ENCODE results near the gene FLT3.

Gene FLT3

DNA sequence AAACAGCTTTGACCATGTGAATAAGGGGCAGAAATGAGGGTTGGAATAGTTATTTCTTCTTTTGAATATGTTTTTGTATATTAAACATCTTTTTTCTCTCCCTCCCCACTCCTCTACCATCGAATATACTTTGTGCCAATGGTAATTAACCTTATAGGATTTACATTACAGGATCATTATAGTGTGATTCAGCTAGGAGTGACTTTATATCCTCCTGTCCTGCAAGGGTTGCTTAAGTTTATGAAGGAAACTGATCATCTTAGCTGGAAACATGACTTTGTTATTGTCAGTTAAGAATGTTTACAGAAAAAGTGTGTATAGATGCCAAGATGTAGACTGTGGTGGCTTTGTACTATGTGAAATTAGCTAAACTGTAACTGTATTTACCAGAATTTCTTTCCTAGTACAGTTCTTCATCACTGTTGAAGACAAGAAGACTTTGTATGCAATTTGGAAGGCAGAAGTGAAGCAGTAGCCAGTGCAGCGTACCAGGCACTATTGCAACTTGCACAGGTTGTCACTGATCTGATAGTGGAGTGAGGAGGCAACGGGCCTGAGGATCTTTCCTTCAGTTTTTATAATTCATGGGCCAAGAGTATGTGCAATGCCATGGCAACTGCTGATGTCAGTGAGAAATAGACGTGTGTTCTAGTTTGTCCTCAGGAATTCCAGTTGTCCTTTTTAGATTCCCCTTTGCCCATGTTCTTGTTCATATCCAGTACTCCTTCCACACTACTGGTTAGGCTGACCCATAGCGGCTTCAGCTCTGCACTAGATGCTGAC, 29.7 kb upstream of the FLT3 start:
- no peak overlapping the region for H2AFZ ChIP-seq (ENCODE audit: low read length)
- TF ChIP-seq, protein P1, sequence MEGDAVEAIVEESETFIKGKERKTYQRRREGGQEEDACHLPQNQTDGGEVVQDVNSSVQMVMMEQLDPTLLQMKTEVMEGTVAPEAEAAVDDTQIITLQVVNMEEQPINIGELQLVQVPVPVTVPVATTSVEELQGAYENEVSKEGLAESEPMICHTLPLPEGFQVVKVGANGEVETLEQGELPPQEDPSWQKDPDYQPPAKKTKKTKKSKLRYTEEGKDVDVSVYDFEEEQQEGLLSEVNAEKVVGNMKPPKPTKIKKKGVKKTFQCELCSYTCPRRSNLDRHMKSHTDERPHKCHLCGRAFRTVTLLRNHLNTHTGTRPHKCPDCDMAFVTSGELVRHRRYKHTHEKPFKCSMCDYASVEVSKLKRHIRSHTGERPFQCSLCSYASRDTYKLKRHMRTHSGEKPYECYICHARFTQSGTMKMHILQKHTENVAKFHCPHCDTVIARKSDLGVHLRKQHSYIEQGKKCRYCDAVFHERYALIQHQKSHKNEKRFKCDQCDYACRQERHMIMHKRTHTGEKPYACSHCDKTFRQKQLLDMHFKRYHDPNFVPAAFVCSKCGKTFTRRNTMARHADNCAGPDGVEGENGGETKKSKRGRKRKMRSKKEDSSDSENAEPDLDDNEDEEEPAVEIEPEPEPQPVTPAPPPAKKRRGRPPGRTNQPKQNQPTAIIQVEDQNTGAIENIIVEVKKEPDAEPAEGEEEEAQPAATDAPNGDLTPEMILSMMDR (IDR thresholded peaks at IDR 0.05; ENCODE audit: low read length), result no peak
- TF ChIP-seq EZH2 (optimal IDR thresholded peaks at IDR 0.05; ENCODE audit: low read depth, low read length) (no peak), EZH2phosphoT487 (IDR thresholded peaks at IDR 0.05; ENCODE audit: low read length) (no peak)
- no peaks in the 10 kb centered on the region for H3K79me2 ChIP-seq (ENCODE audit: low read length)
- H3K9me3 ChIP-seq (replicated peaks; ENCODE audit: insufficient read depth, low read length), result no peaks in the 10 kb centered on the region
- no peaks in the 10 kb centered on the region for H3K27me3 ChIP-seq (replicated peaks; ENCODE audit: insufficient read depth, low read length)
- no peaks in the 10 kb centered on the region for H3F3A ChIP-seq (ENCODE audit: insufficient read depth, low read length)
- H3K4me1 ChIP-seq (ENCODE audit: low read length), result no peaks in the 10 kb centered on the region
- H3K9ac ChIP-seq (ENCODE audit: low read length), result no peak overlapping the region
- no peaks in the 10 kb centered on the region for H3K9me2 ChIP-seq (replicated peaks; ENCODE audit: insufficient read depth, low read length)
- no peaks in the 10 kb centered on the region for H4K20me1 ChIP-seq (ENCODE audit: insufficient read depth, low read length)
- H3K4me2 ChIP-seq (ENCODE audit: low read depth, low read length), result no peak overlapping the region
- no peaks in the 10 kb centered on the region for H3K36me3 ChIP-seq (replicated peaks; ENCODE audit: insufficient read depth, low read length)
- no peak overlapping the region for H3K4me3 ChIP-seq (ENCODE audit: low read length)
- DNase-seq, result no peak
- no peak overlapping the region for H3K27ac ChIP-seq (ENCODE audit: low read length)

DNA sequence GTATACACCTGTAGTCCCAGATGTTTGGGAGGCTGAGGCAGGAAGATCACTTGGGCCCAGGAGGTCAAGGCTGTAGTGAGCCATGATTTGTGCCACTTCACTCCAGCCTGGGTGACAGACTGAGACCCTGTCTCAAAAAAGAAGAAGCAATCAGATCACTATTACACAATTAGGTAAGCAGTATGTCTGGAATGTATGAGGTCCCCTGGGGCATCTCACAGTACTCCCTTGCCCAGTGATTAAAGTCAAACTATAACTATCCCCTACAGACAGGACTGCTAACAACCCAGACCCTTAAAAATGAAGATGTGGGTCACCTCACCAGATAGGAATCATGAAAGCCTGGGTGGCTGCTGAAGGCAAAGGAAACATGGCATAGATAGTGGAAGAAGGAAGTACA, 28.6 kb upstream of the FLT3 start:
- H3K9me3 ChIP-seq (replicated peaks; ENCODE audit: insufficient read depth, low read length), result no peaks in the 10 kb centered on the region
- no peaks in the 10 kb centered on the region for H3K4me1 ChIP-seq (ENCODE audit: low read length)
- no peaks in the 10 kb centered on the region for H3F3A ChIP-seq (ENCODE audit: insufficient read depth, low read length)
- TF ChIP-seq EZH2 (optimal IDR thresholded peaks at IDR 0.05; ENCODE audit: low read depth, low read length) (no peak), EZH2phosphoT487 (IDR thresholded peaks at IDR 0.05; ENCODE audit: low read length) (no peak)
- TF ChIP-seq, protein P1 (IDR thresholded peaks at IDR 0.05; ENCODE audit: low read length), result no peak
- no peaks in the 10 kb centered on the region for H4K20me1 ChIP-seq (ENCODE audit: insufficient read depth, low read length)
- no peak overlapping the region for H3K4me2 ChIP-seq (ENCODE audit: low read depth, low read length)
- DNase-seq, result no peak
- H2AFZ ChIP-seq (ENCODE audit: low read length), result no peak overlapping the region
- H3K27ac ChIP-seq (ENCODE audit: low read length), result no peak overlapping the region
- H3K36me3 ChIP-seq (replicated peaks; ENCODE audit: insufficient read depth, low read length), result no peaks in the 10 kb centered on the region
- H3K9me2 ChIP-seq (replicated peaks; ENCODE audit: insufficient read depth, low read length), result no peaks in the 10 kb centered on the region
- H3K27me3 ChIP-seq (replicated peaks; ENCODE audit: insufficient read depth, low read length), result no peaks in the 10 kb centered on the region
- no peak overlapping the region for H3K9ac ChIP-seq (ENCODE audit: low read length)
- no peaks in the 10 kb centered on the region for H3K79me2 ChIP-seq (ENCODE audit: low read length)
- no peak overlapping the region for H3K4me3 ChIP-seq (ENCODE audit: low read length)

DNA sequence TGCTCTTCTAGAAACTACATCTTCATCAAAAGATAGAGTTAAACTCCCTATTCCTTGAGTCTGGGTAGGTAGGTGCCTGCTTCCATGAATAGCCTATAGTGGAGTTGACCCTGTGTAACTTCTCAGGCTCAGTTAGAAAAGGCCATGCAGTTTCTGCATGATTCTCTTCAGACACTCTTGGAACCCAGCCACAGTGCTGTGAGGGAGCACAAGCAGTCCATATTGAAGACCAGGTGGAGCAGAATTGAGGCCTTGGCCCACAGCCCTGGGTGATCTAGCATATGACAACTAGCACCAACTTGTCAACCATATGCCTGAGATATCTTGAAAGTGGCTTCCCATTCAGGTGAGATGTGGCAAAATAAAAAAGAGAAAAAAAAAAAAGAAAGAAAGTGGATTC, 27.7 kb upstream of the FLT3 start:
- Histone ChIP-seq H3K4me1 (ENCODE audit: low read length) (no peaks in the 10 kb centered on the region), H3K27ac (ENCODE audit: low read length) (no peak overlapping the region), H3K4me2 (ENCODE audit: low read depth, low read length) (no peak overlapping the region), H3K9me3 (replicated peaks; ENCODE audit: insufficient read depth, low read length) (no peaks in the 10 kb centered on the region), H3K36me3 (replicated peaks; ENCODE audit: insufficient read depth, low read length) (no peaks in the 10 kb centered on the region), H3K9ac (ENCODE audit: low read length) (no peak overlapping the region), H2AFZ (ENCODE audit: low read length) (no peak overlapping the region), H3K27me3 (replicated peaks; ENCODE audit: insufficient read depth, low read length) (no peaks in the 10 kb centered on the region), H3K9me2 (replicated peaks; ENCODE audit: insufficient read depth, low read length) (no peaks in the 10 kb centered on the region), H4K20me1 (ENCODE audit: insufficient read depth, low read length) (no peaks in the 10 kb centered on the region), H3K4me3 (ENCODE audit: low read length) (no peak overlapping the region), H3K79me2 (ENCODE audit: low read length) (no peaks in the 10 kb centered on the region), H3F3A (ENCODE audit: insufficient read depth, low read length) (no peaks in the 10 kb centered on the region)
- DNase-seq, result no peak
- TF ChIP-seq, protein P1 (IDR thresholded peaks at IDR 0.05; ENCODE audit: low read length), result no peak
- TF ChIP-seq EZH2 (optimal IDR thresholded peaks at IDR 0.05; ENCODE audit: low read depth, low read length) (no peak), EZH2phosphoT487 (IDR thresholded peaks at IDR 0.05; ENCODE audit: low read length) (no peak)
